Neutrophil (primary cell): Measurements from ENCODE around the gene PLA2G1B.

Experiments
- H3K27ac ChIP-seq: fragments of 200-600 bp; sonication (generic); 2 replicates; pipeline ENCODE4 v1.5.1; 2016; ENCODE audit warnings: mild to moderate bottlenecking, moderate library complexity
- H3K27me3 ChIP-seq: fragments of 200-600 bp; sonication (generic); 2 replicates; pipeline ENCODE4 v1.6.0; 2016; ENCODE audit warnings: mild to moderate bottlenecking
- H3K36me3 ChIP-seq: fragments of 200-600 bp; sonication (generic); 2 replicates; pipeline ENCODE4 v1.5.1; 2017
- H3K4me1 ChIP-seq, 2 experiments: fragments of 200-600 bp in 1 of 2; sonication (generic) in 1 of 2; 1 replicate in 1 of 2; 2 replicates in 1 of 2; pipeline versions ENCODE4 v1.5.1 to v1.6.1; 2013 to 2016; ENCODE audit warnings: low read depth in 1 of 2, low read length in 1 of 2, mild to moderate bottlenecking in 1 of 2, moderate library complexity in 1 of 2; ENCODE audit not compliant: control insufficient read depth in 1 of 2, insufficient read depth in 1 of 2
- H3K4me3 ChIP-seq, 2 experiments: fragments of 200-600 bp in 1 of 2; sonication (generic) in 1 of 2; 1 replicate in 1 of 2; 2 replicates in 1 of 2; pipeline ENCODE4 v1.5.1; 2013 to 2016; ENCODE audit warnings: low read depth in 1 of 2, low read length in 1 of 2, mild to moderate bottlenecking in 1 of 2, moderate library complexity in 1 of 2
- H3K9me3 ChIP-seq: fragments of 200-600 bp; sonication (generic); 2 replicates; pipeline ENCODE4 v1.5.1; 2016
- TF ChIP-seq, protein P1 (sequence below): fragments of 200-600 bp; sonication (generic); IDR thresholded peaks from 2 replicates; pipeline ENCODE4 v1.5.1; 2016; ENCODE audit warnings: antibody characterized with exemption

Gene PLA2G1B

DNA sequence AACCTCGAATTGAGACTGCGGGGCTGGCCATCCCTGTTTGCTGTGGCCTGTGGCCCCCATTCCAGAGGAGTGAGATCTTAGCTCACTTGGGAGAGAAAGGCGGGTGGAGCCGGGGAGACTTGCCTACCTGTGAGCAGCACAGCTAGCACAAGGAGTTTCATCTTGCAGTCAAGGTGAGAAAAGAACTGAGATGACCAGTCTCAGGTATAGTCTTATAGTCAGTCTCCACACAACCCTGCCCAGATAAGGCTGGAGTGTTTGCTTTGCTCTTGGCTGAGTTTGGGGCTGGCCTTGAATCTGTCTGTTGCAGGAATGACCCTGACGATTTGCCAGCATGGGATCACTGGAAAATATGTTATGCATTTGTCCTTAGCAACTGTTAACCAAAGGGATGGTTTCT is at the start of gene PLA2G1B:
TSS of gene PLA2G1B (minus strand) at position 187 of the 400 bp plus-strand sequence. CDS start at position 161, 26 bp downstream.
- Histone ChIP-seq H3K27me3 (no peaks in the 10 kb centered on the region), H3K36me3 (no peaks in the 10 kb centered on the region), H3K4me3 (no peak within 1 kb of the TSS), H3K27ac (no peak within 1 kb of the TSS), H3K9me3 (no peaks in the 10 kb centered on the region), H3K4me1 (peaks cover 5 to 7% of the 10 kb centered on the region in 2 experiments)
- TF ChIP-seq, protein P1, sequence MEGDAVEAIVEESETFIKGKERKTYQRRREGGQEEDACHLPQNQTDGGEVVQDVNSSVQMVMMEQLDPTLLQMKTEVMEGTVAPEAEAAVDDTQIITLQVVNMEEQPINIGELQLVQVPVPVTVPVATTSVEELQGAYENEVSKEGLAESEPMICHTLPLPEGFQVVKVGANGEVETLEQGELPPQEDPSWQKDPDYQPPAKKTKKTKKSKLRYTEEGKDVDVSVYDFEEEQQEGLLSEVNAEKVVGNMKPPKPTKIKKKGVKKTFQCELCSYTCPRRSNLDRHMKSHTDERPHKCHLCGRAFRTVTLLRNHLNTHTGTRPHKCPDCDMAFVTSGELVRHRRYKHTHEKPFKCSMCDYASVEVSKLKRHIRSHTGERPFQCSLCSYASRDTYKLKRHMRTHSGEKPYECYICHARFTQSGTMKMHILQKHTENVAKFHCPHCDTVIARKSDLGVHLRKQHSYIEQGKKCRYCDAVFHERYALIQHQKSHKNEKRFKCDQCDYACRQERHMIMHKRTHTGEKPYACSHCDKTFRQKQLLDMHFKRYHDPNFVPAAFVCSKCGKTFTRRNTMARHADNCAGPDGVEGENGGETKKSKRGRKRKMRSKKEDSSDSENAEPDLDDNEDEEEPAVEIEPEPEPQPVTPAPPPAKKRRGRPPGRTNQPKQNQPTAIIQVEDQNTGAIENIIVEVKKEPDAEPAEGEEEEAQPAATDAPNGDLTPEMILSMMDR = no peak

DNA sequence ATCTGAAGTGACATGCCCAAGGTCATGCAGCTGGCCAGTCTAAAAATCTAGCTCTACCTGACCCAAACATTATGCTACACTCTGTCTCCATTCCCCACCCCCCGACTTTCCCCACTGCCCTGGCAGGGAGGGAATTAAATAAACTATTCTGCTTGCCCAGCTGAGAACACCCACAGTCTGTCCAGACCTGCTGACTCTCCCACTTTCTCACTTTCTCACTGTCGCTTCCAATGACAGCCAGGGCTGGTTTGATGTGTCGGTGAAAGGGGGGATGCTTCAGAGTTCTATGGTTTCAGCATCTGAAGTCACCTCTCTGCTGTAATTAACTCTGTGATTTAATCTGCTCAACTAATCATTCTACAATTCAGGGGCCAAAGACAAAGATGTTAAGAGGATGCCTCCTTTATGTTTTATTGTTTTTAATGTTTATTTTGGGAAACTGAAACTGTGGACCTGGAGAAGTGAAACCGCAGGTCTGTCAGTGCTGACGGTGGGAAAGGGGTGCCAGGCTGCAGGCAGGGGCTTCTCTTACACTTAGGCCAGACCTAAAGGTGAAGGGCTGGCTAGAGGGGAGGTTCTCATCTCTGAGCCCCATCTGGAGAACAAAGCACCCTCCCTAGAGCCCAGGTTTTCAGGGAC is 49.5 kb upstream of the PLA2G1B start:
- TF ChIP-seq, protein P1 = no peak
- Histone ChIP-seq H3K9me3 (no peaks in the 10 kb centered on the region), H3K27ac (no peak overlapping the region)

GRCh38 chr12:120376416-120376815 is 48.8 kb upstream of the PLA2G1B start:
- Histone ChIP-seq H3K4me3 (no peak overlapping the region), H3K27me3 (peaks cover 91% of the 10 kb centered on the region), H3K9me3 (no peaks in the 10 kb centered on the region), H3K4me1 (no peaks in the 10 kb centered on the region), H3K27ac (no peak overlapping the region), H3K36me3 (no peaks in the 10 kb centered on the region)
- TF ChIP-seq, protein P1 = no peak

More for the DNA sequence above, 49.5 kb upstream of the PLA2G1B start:
- Histone ChIP-seq H3K27me3 (peaks cover 91% of the 10 kb centered on the region), H3K36me3 (no peaks in the 10 kb centered on the region), H3K4me1 (no peaks in the 10 kb centered on the region), H3K4me3 (no peak overlapping the region)

DNA sequence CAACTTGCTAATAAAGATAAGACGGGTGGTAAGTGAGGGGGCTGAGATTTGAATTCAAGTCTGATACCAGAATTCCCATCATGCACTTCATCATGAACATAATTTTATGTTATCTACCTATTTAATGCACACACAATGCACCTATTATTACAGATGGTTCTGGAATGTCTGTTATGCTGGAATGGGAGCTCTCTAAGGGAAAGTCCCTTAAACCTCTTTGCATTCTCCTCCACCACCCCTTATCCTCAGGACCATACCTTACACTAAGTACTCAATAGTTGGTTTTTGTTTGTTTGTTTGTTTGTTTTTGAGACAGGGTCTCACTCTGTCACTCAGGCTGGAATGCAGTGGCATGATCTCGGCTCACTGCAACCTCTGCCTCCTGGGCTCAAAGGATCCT is 48.4 kb upstream of the PLA2G1B start:
- no peaks in the 10 kb centered on the region for H3K36me3 ChIP-seq
- TF ChIP-seq, protein P1 = no peak
- no peak overlapping the region for H3K4me3 ChIP-seq
- H3K9me3 ChIP-seq = no peaks in the 10 kb centered on the region
- no peak overlapping the region for H3K27ac ChIP-seq
- H3K4me1 ChIP-seq = no peaks in the 10 kb centered on the region
- peaks cover 91% of the 10 kb centered on the region for H3K27me3 ChIP-seq

- Histone ChIP-seq H3K9me3 (no peaks in the 10 kb centered on the region), H3K4me1 (no peaks in the 10 kb centered on the region), H3K36me3 (no peaks in the 10 kb centered on the region), H3K27me3 (peaks cover 98% of the 10 kb centered on the region), H3K4me3 (no peak overlapping the region), H3K27ac (no peak overlapping the region)
- TF ChIP-seq, protein P1 = no peak
Observed at GRCh38 chr12:120373683-120374082, 46.1 kb upstream of the PLA2G1B start.
